SK-N-DZ (cell line): ENCODE data around the gene TTC24. TPM values are rescaled to one million over a fixed set of nuclear protein-coding genes. Genes with fewer than 3 reads are reported as not detected.
"Not testable (repeated sequence)": the region's sequence is repeated elsewhere in the genome, so short reads cannot be mapped to it uniquely, and the experiment has no call there.

ENCODE experiments used
- DNase-seq: peaks from one replicate; pipeline ENCODE4 v3.0.0-alpha.2; 2015; ENCODE audit warnings: low spot score
- polyA plus RNA-seq, 2 experiments: library from polyadenylated mRNA; depleted of rRNA; stranded (reverse); fragments of >200 nt; gene quantifications; 2 replicates each; pipeline ENCODE4 v1.2.3, GENCODE V29; 2014

The TTC24 gene
- polyA plus RNA-seq (2014; cell fraction: cytosol; rRNA removed): 0.44 TPM in 1 of 2 replicates, not detected in the other
- 0.15 and 0.95 TPM in 2 replicates for polyA plus RNA-seq (2014; cell fraction: nucleus; rRNA removed)

DNA sequence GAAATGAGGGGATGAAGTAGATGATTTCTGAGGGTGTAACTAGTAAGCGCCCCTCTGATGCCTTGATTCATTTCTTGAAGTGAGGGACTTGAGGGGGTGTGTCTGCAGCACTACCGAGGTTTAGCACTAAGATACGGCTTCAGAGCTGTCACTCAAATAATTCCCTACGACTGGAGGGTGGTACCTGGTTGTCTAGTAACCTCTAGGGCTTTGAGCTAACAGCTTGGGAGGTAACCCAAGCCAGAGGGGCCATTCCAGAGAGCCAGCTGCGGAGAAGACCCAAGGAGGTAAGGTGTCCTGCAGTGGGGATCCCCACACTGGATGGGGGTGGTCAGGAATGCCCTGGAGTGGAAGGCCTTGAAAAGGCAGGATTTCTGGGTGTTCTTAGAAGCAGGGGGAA, at the start of gene TTC24:
TSS of gene TTC24 (plus strand) at position 252 of the 400 bp plus-strand sequence. CDS start 1,642 bp downstream, outside the sequence.
- DNase-seq: no peak

GRCh38 chr1:156530006-156530405, 49.5 kb upstream of the TTC24 start:
- DNase-seq: no peak

- no peak for DNase-seq
Observed at GRCh38 chr1:156532374-156532773, 47.1 kb upstream of the TTC24 start.

DNA sequence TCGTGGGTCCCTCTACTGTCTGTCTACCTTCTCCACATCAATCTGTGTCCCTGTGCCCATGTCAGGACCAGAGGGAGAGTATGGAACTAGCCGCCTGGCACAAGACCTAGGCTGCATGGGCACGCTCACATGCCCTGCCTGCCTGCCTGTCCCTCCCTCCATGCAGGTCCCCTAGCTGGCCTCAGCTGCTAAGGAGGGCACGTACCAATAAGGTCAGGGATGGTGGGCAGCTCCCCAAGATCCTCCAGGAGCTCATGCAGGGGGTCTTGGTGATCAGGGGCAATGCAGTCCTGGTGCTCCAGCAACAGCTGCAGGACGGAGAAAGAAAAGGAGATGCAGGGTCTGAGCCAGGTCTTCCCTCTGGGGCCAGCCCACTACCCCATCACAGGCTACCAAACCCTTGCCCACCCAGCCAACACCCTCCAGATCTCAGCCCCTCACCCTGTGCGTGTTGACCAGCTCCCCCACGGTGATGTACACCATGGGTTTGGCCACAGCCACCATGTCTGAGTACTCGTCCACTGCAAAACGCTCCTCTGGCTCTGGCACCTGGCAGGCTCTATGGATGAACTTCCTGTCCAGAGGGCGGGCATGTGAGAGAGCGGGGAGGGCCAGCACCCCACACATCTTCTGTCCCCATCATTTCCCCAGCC, 45.8 kb upstream of the TTC24 start:
- no peak for DNase-seq

GRCh38 chr1:156534424-156535060, 45.0 kb upstream of the TTC24 start:
- no peak for DNase-seq

DNA sequence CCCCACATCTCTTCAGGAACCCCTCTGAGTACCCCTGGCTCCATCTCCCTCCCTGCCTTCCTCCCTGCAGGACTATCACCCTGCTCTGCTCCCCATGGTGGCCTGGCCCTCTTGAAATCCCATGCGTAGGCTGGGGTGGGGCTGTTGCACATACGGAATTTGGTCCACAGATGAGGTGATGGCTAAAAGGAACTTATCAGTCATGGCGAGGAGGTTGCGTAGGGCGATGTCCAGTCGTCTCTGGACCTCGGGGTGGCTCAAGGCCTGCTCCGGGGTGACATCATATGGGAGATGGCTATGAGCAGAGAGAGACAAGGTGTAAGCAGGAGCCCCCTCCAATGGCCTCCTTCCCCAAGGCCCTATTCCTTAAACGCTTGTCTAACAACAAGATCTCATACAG, 42.5 kb upstream of the TTC24 start:
- DNase-seq: no peak

GRCh38 chr1:156538711-156539440, 40.6 kb upstream of the TTC24 start:
- no peak for DNase-seq

DNA sequence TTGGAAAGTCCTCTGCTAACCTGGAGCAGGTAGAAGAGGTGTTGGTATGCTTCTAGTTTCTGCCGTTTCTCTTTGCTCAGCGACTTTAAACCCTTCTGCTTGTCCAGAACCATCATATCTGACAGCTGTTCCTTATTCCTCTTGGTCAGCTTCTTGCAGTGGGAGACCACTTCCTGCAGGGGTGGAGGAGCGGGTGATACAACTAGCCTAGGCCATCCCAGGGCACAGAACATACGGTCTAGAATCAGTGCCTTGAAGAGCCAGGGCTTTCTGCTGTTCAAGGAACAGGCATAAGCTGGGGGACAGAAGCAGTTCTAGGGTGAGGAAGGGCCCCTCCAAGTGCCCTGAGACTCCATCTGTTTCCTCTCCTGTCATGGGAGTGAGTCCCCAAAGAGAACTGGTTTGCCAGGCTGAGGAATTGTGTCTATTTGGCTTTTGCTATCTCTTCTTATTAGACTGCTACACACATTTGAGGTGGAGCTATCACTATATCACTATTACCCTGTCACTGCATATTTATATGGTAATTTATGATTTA, 39.6 kb upstream of the TTC24 start:
- no peak for DNase-seq

DNA sequence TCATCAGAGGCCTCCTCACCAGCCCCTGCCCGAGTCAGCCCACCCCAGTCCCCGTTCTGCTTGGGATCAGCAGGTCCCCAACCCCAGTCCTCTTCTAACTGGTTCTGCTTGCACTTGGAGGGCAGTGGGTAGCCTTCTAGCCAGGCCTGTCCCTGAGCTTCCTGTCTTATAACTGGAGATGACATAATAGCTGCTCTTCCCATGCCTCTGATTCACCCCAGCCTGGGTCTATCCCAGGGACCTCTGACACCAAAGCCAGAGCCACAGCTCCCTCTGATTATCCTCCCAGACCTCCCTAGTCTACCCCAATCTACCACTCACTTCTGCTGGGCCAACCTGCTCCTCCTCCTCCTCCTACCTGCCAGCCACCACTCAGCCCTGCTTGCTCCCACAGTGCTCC, 38.6 kb upstream of the TTC24 start:
- DNase-seq: no peak

- no peak for DNase-seq
Observed at GRCh38 chr1:156543066-156543465, 36.5 kb upstream of the TTC24 start.

DNA sequence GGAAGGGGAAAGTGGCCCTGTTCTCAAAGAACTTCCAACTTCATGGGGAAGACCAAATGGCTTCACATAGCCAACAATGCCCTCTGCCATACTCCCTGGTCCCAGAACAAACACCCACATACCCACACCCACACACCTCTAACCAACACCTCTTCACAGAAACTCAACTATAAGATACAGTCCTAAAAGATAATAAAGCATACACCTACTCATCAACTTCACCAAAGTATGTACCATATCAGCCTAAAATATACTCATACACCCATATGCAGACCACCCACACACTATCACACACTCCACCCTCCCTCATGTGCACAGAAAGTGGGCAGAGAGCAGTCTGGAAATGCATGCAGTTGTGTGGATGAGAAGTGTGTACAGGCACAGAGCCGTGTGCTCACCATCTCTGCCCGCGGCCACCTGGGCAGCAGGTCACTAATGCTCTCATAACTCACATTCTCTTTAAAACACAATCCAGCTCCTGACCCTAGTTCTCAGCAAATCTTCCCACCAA, 34.9 kb upstream of the TTC24 start:
- DNase-seq: no peak

DNA sequence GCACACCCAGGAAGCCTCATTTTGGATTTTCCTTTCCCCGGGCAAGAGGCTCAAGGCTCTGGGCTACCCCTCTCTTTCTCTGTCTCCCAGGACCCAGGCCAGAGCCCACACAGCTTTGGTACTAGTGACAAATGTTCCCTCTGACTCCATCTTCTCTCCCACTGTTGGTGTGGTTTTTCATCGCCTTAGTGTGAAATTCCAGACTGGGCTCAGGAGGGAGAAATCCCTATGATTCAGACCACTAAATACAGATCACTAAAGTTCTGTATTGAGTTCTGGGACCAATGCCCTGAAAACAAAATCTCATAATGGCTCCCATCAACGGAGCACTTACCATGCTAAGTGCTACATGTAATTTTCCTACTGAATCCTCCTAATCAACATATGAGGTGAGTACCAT, 33.3 kb upstream of the TTC24 start:
- DNase-seq: no peak

GRCh38 chr1:156547434-156547833, 32.1 kb upstream of the TTC24 start:
- DNase-seq: no peak

- DNase-seq: no peak
Observed at GRCh38 chr1:156547982-156548381, 31.5 kb upstream of the TTC24 start.

DNA sequence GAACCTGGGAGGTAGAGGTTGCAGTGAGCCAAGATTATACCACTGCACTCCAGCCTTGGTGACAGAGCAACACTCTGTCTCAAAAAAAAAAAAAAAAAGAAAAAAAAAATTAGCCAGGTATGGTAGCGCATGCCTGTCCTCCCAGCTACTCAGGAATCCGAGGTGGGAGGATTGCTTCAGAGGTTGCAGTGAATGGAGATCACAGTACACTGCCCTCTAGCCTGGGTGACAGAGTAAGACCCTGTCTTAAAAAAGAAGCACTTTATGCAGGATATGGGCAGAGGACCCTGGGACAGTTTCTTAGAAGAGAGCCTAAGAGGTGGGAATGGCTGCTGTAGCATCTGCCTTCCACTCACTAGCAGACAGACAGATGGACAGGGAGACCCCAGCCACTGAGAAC, 30.1 kb upstream of the TTC24 start:
- DNase-seq: no peak

DNA sequence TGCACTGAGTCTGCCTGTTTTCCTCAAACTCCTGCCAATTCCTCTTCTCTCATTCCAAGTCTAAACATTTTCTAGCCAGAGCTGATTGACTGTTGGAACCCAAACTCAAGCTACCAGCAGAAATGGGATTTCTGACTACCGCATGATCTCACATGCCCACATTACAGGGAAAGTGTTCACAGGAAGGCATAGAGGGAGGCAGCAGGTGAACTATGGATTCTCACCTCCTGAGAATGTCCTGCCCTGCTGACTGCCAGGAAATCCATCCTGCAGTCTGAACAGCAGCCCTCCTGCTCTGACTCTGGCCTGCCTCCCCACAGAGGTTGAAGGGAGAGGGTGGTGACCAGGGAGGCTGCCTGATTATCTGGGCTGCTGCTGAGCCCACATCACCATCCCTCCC, 29.7 kb upstream of the TTC24 start:
- no peak for DNase-seq

DNA sequence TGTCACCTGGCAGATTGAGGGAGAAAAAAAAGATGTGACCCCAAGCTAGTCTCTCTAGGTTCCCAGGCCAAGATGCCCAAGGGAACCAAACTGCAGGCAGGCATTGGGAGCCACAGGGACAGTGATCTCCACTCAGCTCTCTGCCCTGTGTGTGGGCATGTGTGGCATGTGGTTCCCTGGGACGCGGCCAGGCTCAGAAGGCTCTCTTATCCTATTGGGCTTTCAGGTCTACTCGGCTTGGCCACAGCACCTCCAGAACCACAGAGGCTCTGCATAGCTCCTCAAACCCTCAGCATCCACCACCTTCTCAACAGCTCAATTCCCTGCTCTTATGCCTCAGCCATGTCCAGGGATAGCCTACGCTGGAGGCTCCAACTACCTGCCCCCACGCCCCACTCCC, 29.2 kb upstream of the TTC24 start:
- no peak for DNase-seq

- DNase-seq: no peak
Observed at GRCh38 chr1:156551066-156551643, 28.4 kb upstream of the TTC24 start.

DNA sequence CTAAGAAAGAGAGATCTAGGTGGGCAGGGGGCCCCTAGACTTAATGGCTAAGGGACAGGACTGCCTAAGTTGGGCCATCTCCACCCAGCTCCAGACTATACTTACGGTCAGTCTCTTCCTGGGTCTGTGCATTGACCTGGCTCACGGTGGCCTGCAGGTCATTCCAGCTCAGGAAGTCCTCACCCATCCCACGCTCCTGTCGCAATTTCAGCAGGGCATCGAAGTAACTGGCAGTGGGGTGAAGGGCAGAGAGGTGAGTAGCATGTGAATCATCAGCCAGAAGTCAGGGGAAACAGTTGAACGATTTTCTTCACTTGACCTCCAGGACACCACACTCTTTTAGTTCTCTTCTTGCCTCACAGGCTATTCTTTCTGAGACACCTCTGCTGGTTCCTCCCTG, 27.7 kb upstream of the TTC24 start:
- DNase-seq: no peak

GRCh38 chr1:156552518-156552917, 27.0 kb upstream of the TTC24 start:
- DNase-seq: no peak

- DNase-seq: not testable (repeated sequence)
Observed at GRCh38 chr1:156552937-156553336, 26.6 kb upstream of the TTC24 start.
